Progenitor cell of endocrine pancreas (in vitro differentiated cells): Measurements from ENCODE around the gene RPTOR. TPM values are rescaled to one million over a fixed set of nuclear protein-coding genes. Genes with fewer than 3 reads are reported as not detected.

ENCODE experiments used
- DNase-seq: peaks from one replicate; pipeline ENCODE4 v3.0.0; 2021; ENCODE audit warnings: low spot score; ENCODE audit not compliant: unreplicated experiment
- H3K27ac Mint-ChIP-seq: 2 replicates; pipeline ENCODE4 v1.8.0; 2021; ENCODE audit warnings: mild to moderate bottlenecking, moderate library complexity, mixed read lengths
- H3K27me3 Mint-ChIP-seq: 2 replicates; pipeline ENCODE4 v1.8.0; 2021; ENCODE audit warnings: mixed read lengths
- H3K36me3 Mint-ChIP-seq: 2 replicates; pipeline ENCODE4 v1.8.0; 2022; ENCODE audit warnings: mixed read lengths; ENCODE audit not compliant: insufficient read depth
- H3K4me1 Mint-ChIP-seq: 2 replicates; pipeline ENCODE4 v1.8.0; 2021; ENCODE audit warnings: low read depth, mixed read lengths
- H3K4me3 Mint-ChIP-seq: 2 replicates; pipeline ENCODE4 v1.8.0; 2021; ENCODE audit warnings: low read depth, mild to moderate bottlenecking, moderate library complexity, mixed read lengths
- H3K9me3 Mint-ChIP-seq: 2 replicates; pipeline ENCODE4 v1.8.0; 2021; ENCODE audit warnings: low read depth, mixed read lengths
- total RNA-seq: library from RNA; stranded (reverse); gene quantifications from 2 replicates; pipeline ENCODE4 v1.2.1, GENCODE V29; 2021
- TF ChIP-seq, protein P1 (sequence below): fragments of 200-600 bp; sonication (generic); IDR thresholded peaks from one replicate; pipeline ENCODE4 v1.5.0; 2021; ENCODE audit warnings: antibody characterized with exemption, mild to moderate bottlenecking; ENCODE audit not compliant: unreplicated experiment

The RPTOR gene
- total RNA-seq, 1 donor from 2014 or later: 40.0 TPM

- Mint-ChIP-seq H3K4me3 (no peak overlapping the region), H3K27me3 (no peaks in the 10 kb centered on the region), H3K36me3 (peaks cover 5% of the 10 kb centered on the region), H3K27ac (no peak overlapping the region), H3K9me3 (no peaks in the 10 kb centered on the region), H3K4me1 (no peaks in the 10 kb centered on the region)
- TF ChIP-seq, protein P1, sequence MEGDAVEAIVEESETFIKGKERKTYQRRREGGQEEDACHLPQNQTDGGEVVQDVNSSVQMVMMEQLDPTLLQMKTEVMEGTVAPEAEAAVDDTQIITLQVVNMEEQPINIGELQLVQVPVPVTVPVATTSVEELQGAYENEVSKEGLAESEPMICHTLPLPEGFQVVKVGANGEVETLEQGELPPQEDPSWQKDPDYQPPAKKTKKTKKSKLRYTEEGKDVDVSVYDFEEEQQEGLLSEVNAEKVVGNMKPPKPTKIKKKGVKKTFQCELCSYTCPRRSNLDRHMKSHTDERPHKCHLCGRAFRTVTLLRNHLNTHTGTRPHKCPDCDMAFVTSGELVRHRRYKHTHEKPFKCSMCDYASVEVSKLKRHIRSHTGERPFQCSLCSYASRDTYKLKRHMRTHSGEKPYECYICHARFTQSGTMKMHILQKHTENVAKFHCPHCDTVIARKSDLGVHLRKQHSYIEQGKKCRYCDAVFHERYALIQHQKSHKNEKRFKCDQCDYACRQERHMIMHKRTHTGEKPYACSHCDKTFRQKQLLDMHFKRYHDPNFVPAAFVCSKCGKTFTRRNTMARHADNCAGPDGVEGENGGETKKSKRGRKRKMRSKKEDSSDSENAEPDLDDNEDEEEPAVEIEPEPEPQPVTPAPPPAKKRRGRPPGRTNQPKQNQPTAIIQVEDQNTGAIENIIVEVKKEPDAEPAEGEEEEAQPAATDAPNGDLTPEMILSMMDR: no peak
- DNase-seq: no peak
Observed at GRCh38 chr17:80940171-80941123, 395.8 kb downstream of the RPTOR start.

DNA sequence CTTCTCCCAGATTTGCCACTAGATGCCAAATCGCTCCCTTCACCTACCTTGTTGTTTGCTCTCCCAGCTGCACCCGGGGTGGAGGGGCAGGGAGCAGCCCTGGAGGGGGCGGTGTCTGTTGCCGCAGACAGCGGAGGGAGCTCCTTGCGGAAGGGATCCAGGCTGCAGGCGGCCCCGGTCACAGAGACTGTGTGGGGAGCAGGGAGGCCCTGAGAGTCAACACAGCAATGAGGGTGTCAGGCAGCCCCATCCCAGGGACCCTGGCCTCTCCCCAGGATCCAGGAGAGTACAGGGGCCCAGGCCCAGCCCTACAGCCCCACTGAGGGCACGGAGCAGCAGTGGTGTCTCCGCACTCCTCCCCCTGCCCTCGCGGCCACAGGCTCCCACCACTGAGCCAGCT is 396.5 kb downstream of the RPTOR start:
- peaks cover 6% of the 10 kb centered on the region for H3K36me3 Mint-ChIP-seq
- H3K4me1 Mint-ChIP-seq: no peaks in the 10 kb centered on the region
- no peak overlapping the region for H3K4me3 Mint-ChIP-seq
- no peak overlapping the region for H3K27ac Mint-ChIP-seq
- H3K27me3 Mint-ChIP-seq: no peaks in the 10 kb centered on the region
- no peak for DNase-seq
- TF ChIP-seq, protein P1: no peak
- H3K9me3 Mint-ChIP-seq: no peaks in the 10 kb centered on the region

GRCh38 chr17:80941743-80942422 is 397.2 kb downstream of the RPTOR start:
- H3K27me3 Mint-ChIP-seq: no peaks in the 10 kb centered on the region
- no peak overlapping the region for H3K27ac Mint-ChIP-seq
- H3K36me3 Mint-ChIP-seq: peaks cover 13% of the 10 kb centered on the region
- no peaks in the 10 kb centered on the region for H3K4me1 Mint-ChIP-seq
- H3K9me3 Mint-ChIP-seq: no peaks in the 10 kb centered on the region
- no peak for DNase-seq
- no peak overlapping the region for H3K4me3 Mint-ChIP-seq
- TF ChIP-seq, protein P1: no peak

DNA sequence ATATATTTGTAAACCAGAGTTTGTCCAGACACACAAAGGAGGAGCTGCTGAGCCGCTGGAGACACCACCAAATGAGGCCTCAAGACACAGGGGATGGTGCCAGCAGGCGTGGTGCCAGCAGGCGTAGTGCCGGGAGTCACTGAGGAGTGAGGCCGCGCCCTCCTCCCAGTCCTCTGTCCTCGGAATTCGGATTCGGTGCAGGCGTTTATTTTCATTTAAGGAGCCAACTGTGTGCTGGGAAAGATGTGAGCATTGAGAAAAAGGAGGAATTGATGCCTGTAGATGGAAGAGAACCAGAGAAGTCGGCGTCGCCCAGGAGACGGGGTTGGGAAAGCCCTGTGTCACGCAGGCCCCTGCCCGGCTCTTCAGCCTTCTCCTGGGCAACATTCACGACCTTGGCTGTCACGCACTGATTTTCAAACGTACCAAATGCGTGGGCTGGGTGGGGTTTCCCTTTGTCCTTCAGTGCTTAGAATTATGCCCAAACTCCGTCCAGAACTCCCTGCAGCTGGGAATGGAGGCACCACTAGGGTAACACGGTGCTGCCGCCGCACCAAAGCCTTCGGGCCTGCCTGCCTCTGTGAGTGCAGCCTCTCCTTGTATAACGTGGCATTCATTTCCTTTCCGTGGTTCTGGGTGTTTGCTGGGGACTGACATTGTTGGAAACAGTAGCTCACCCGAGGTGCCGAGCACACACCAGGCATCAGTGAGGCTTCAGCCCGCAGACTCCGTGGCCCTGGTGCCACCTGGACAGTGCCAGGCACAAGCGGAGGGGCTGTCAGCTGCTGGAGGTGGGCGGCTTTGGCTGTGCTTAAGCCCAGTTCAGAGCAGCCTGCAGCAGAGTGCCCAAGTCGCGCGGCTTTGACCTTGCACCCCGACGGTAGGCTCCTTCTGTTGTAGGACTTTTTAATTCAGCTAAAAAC is 398.0 kb downstream of the RPTOR start:
- DNase-seq: no peak

More for the DNA sequence above, 398.0 kb downstream of the RPTOR start:
- TF ChIP-seq, protein P1: no peak
- no peaks in the 10 kb centered on the region for H3K27me3 Mint-ChIP-seq
- no peaks in the 10 kb centered on the region for H3K9me3 Mint-ChIP-seq
- peak overlapping the region; percentile 46 for H3K27ac Mint-ChIP-seq
- H3K36me3 Mint-ChIP-seq: peaks cover 16% of the 10 kb centered on the region
- H3K4me3 Mint-ChIP-seq: no peak overlapping the region
- no peaks in the 10 kb centered on the region for H3K4me1 Mint-ChIP-seq
